ENCODE measurements around the gene PARD3.
"Not testable (repeated sequence)": the region's sequence is repeated elsewhere in the genome, so short reads cannot be mapped to it uniquely, and the experiment has no call there.

PARD3 gene

GRCh38 chr10:34286136-34286739 lies 528.9 kb downstream of the PARD3 start:
- DNase-seq, result peak; percentile 47

- DNase-seq, result peak; percentile 47
Observed at GRCh38 chr10:34281661-34282582, 533.2 kb downstream of the PARD3 start.

GRCh38 chr10:34280599-34281374 lies 534.3 kb downstream of the PARD3 start:
- DNase-seq, result peak; percentile 91

GRCh38 chr10:34275626-34276130 lies 539.4 kb downstream of the PARD3 start:
- no peak for DNase-seq

- DNase-seq, result no peak
Observed at GRCh38 chr10:34274906-34275305, 540.2 kb downstream of the PARD3 start.

- no peak for DNase-seq
Observed at GRCh38 chr10:34273340-34273739, 541.8 kb downstream of the PARD3 start.

GRCh38 chr10:34272316-34272715 lies 542.8 kb downstream of the PARD3 start:
- no peak for DNase-seq

- not testable (repeated sequence) for DNase-seq
Observed at GRCh38 chr10:34268410-34268809, 546.7 kb downstream of the PARD3 start.

GRCh38 chr10:34262985-34263384 lies 552.1 kb downstream of the PARD3 start:
- no peak for DNase-seq

- DNase-seq, result no peak
Observed at GRCh38 chr10:34260904-34261303, 554.2 kb downstream of the PARD3 start.

GRCh38 chr10:34256216-34256615 lies 558.9 kb downstream of the PARD3 start:
- no peak for DNase-seq

GRCh38 chr10:34255035-34255434 lies 560.1 kb downstream of the PARD3 start:
- DNase-seq, result no peak

- peak; percentile 56 for DNase-seq
Observed at GRCh38 chr10:34254596-34254995, 560.5 kb downstream of the PARD3 start.

GRCh38 chr10:34252111-34252510 lies 563.0 kb downstream of the PARD3 start:
- no peak for DNase-seq

- no peak for DNase-seq
Observed at GRCh38 chr10:34251177-34251576, 563.9 kb downstream of the PARD3 start.

GRCh38 chr10:34250722-34251121 lies 564.4 kb downstream of the PARD3 start:
- no peak for DNase-seq

- DNase-seq, result no peak
Observed at GRCh38 chr10:34249634-34250033, 565.5 kb downstream of the PARD3 start.

- no peak for DNase-seq
Observed at GRCh38 chr10:34247560-34247959, 567.5 kb downstream of the PARD3 start.

- no peak for DNase-seq
Observed at GRCh38 chr10:34244756-34245484, 570.2 kb downstream of the PARD3 start.

GRCh38 chr10:34241226-34242000 lies 573.7 kb downstream of the PARD3 start:
- no peak for DNase-seq

GRCh38 chr10:34240039-34240438 lies 575.1 kb downstream of the PARD3 start:
- DNase-seq, result no peak

All from fibroblast of skin of scalp (primary cell).